KOPT-K1 (cell line): Measurements from ENCODE around the gene GFRA1.

ENCODE experiments used
- H3K27ac ChIP-seq: fragments of 200-600 bp; sonication (generic); 2 replicates; pipeline ENCODE4 v1.5.1; 2016; ENCODE audit warnings: antibody characterized with exemption, mild to moderate bottlenecking, low read depth, low read length; ENCODE audit not compliant: poor library complexity, severe bottlenecking
- H3K36me3 ChIP-seq: fragments of 200-600 bp; sonication (generic); 2 replicates; pipeline ENCODE4 v1.5.1; 2017; ENCODE audit warnings: antibody characterized with exemption, mild to moderate bottlenecking, low read length, moderate library complexity; ENCODE audit not compliant: insufficient read depth
- H3K9me3 ChIP-seq: fragments of 200-600 bp; sonication (generic); 2 replicates; pipeline ENCODE4 v1.5.1; 2017; ENCODE audit warnings: antibody characterized with exemption, low read length, mild to moderate bottlenecking; ENCODE audit not compliant: insufficient read depth, poor library complexity, severe bottlenecking

GFRA1 gene

GRCh38 chr10:116088985-116089384 lies 184.0 kb downstream of the GFRA1 start:
- Histone ChIP-seq H3K27ac (no peak overlapping the region), H3K36me3 (no peaks in the 10 kb centered on the region), H3K9me3 (no peaks in the 10 kb centered on the region)

GRCh38 chr10:116085323-116085722 lies 187.7 kb downstream of the GFRA1 start:
- Histone ChIP-seq H3K27ac (no peak overlapping the region), H3K36me3 (no peaks in the 10 kb centered on the region)

DNA sequence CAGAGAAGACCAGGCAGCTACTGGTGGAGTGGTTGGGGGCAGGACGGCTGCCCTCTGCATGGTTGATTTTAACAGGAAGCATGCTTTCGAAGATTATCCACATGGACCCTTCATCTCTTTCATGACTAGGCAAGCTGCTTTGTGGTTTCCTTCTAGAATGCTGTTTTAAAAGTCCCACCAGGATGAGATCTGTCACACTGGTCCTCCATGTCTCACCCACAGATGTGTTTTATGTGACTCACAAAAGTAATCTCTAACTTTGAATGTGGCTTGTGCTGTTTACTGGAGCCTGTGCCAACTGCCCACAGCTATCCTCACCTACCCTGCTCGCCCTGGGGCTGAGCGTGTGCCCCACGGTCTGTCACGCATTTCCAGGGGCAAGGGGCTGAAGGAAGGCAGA lies 188.8 kb downstream of the GFRA1 start:
- H3K27ac ChIP-seq: no peak overlapping the region
- no peaks in the 10 kb centered on the region for H3K9me3 ChIP-seq
- no peaks in the 10 kb centered on the region for H3K36me3 ChIP-seq

More at GRCh38 chr10:116085323-116085722, 187.7 kb downstream of the GFRA1 start:
- no peaks in the 10 kb centered on the region for H3K9me3 ChIP-seq

- Histone ChIP-seq H3K36me3 (no peaks in the 10 kb centered on the region), H3K9me3 (no peaks in the 10 kb centered on the region), H3K27ac (no peak overlapping the region)
These were observed 189.7 kb downstream of the GFRA1 start for GRCh38 chr10:116083226-116083762.

- H3K36me3 ChIP-seq: no peaks in the 10 kb centered on the region
- H3K27ac ChIP-seq: no peak overlapping the region
- no peaks in the 10 kb centered on the region for H3K9me3 ChIP-seq
These were observed 190.2 kb downstream of the GFRA1 start for GRCh38 chr10:116082762-116083161.

- Histone ChIP-seq H3K36me3 (no peaks in the 10 kb centered on the region), H3K9me3 (no peaks in the 10 kb centered on the region), H3K27ac (no peak overlapping the region)
These were observed 190.8 kb downstream of the GFRA1 start for GRCh38 chr10:116082206-116082605.

GRCh38 chr10:116080553-116080952 lies 192.5 kb downstream of the GFRA1 start:
- Histone ChIP-seq H3K27ac (no peak overlapping the region), H3K36me3 (no peaks in the 10 kb centered on the region), H3K9me3 (no peaks in the 10 kb centered on the region)

DNA sequence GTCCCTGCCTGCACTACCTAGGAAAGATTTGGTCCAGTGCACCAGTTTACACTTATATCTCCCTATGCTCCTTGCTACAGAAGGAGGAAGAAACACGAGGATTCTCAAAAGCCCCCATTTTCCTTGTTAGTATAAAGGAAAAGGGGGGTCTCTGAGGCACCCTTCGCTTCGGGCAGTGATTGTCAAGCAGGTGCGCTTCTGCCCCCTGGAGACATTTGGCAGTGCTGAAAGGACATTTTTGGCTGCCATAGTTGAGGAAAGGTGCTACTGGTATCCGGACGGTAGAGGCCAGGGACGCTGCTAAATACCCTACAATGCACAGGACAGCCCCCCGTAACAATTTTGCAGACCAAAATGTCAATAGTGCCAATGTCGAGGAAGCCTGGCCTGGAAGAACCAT lies 193.7 kb downstream of the GFRA1 start:
- Histone ChIP-seq H3K36me3 (no peaks in the 10 kb centered on the region), H3K27ac (no peak overlapping the region), H3K9me3 (no peaks in the 10 kb centered on the region)

DNA sequence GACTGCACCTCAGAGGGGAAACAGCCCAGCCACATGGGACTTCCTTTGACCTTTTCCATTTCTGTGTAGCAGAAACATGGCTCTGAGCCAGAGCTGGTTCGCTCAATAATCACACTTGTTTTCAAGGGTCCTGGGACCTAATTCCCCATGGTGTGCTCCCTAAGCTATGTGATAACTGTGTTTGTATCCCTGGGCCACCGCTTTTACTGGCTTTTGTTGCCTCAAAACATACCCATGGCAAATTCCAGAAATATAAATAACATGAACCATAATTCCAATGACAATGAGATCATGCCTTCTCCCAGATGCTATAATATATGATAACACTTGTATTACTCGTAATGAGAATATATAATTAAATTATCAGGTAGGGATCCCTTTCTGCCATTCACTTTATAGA lies 196.4 kb downstream of the GFRA1 start:
- Histone ChIP-seq H3K27ac (no peak overlapping the region), H3K36me3 (no peaks in the 10 kb centered on the region), H3K9me3 (no peaks in the 10 kb centered on the region)

GRCh38 chr10:116073510-116073909 lies 199.5 kb downstream of the GFRA1 start:
- Histone ChIP-seq H3K27ac (no peak overlapping the region), H3K9me3 (no peaks in the 10 kb centered on the region), H3K36me3 (no peaks in the 10 kb centered on the region)

DNA sequence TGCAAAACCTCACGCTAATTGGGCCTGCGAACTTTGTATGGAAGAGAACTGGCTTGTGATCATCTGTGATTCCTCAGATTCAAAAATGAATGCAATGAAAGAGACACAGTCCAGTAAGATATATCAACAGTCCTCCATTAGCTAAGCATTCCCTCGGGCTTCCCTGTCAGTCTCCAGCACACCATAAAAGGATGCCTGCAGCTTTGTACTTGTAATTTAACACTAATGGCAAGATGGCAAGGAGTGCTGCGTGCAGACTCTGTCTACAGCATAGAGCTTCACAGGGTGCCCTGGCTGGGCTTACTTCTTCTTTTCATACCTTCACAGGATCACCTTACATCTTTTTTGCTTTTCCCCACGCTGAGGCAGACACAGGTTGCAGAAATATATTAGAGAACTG lies 200.0 kb downstream of the GFRA1 start:
- Histone ChIP-seq H3K36me3 (no peaks in the 10 kb centered on the region), H3K9me3 (no peaks in the 10 kb centered on the region), H3K27ac (no peak overlapping the region)

- no peaks in the 10 kb centered on the region for H3K9me3 ChIP-seq
- no peak overlapping the region for H3K27ac ChIP-seq
- no peaks in the 10 kb centered on the region for H3K36me3 ChIP-seq
These were observed 201.4 kb downstream of the GFRA1 start for GRCh38 chr10:116071453-116072148.

GRCh38 chr10:116070743-116071320 lies 202.2 kb downstream of the GFRA1 start:
- Histone ChIP-seq H3K9me3 (no peaks in the 10 kb centered on the region), H3K27ac (no peak overlapping the region), H3K36me3 (no peaks in the 10 kb centered on the region)

DNA sequence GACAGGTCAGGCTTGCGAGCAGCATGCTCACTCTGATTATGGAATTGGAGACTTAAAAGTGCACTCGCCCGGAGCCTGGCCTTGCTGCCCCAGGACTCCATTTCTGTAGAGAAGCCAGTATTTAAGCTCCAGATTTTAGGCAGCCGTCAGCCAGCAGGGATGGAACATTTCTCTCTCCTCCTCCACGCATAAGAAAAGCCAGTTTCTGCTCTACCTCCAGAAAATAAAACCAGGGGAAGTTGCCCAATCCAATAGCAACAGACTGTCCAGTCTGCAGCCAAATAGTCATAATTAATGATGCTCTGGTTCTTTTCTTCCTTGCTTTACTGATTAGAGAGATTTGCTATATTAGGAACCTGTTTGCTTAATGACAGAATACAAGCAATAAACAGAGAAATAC lies 203.2 kb downstream of the GFRA1 start:
- no peak overlapping the region for H3K27ac ChIP-seq
- no peaks in the 10 kb centered on the region for H3K9me3 ChIP-seq
- no peaks in the 10 kb centered on the region for H3K36me3 ChIP-seq

GRCh38 chr10:116067825-116068224 lies 205.2 kb downstream of the GFRA1 start:
- Histone ChIP-seq H3K9me3 (no peaks in the 10 kb centered on the region), H3K27ac (no peak overlapping the region), H3K36me3 (no peaks in the 10 kb centered on the region)

GRCh38 chr10:116063107-116063506 lies 209.9 kb downstream of the GFRA1 start:
- Histone ChIP-seq H3K36me3 (no peaks in the 10 kb centered on the region), H3K27ac (no peak overlapping the region), H3K9me3 (no peaks in the 10 kb centered on the region)
